ENCODE results near the gene FRAT1.
"Not testable (repeated sequence)": the region's sequence is repeated elsewhere in the genome, so short reads cannot be mapped to it uniquely, and the experiment has no call there.

Gene FRAT1, protein sequence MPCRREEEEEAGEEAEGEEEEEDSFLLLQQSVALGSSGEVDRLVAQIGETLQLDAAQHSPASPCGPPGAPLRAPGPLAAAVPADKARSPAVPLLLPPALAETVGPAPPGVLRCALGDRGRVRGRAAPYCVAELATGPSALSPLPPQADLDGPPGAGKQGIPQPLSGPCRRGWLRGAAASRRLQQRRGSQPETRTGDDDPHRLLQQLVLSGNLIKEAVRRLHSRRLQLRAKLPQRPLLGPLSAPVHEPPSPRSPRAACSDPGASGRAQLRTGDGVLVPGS

DNA sequence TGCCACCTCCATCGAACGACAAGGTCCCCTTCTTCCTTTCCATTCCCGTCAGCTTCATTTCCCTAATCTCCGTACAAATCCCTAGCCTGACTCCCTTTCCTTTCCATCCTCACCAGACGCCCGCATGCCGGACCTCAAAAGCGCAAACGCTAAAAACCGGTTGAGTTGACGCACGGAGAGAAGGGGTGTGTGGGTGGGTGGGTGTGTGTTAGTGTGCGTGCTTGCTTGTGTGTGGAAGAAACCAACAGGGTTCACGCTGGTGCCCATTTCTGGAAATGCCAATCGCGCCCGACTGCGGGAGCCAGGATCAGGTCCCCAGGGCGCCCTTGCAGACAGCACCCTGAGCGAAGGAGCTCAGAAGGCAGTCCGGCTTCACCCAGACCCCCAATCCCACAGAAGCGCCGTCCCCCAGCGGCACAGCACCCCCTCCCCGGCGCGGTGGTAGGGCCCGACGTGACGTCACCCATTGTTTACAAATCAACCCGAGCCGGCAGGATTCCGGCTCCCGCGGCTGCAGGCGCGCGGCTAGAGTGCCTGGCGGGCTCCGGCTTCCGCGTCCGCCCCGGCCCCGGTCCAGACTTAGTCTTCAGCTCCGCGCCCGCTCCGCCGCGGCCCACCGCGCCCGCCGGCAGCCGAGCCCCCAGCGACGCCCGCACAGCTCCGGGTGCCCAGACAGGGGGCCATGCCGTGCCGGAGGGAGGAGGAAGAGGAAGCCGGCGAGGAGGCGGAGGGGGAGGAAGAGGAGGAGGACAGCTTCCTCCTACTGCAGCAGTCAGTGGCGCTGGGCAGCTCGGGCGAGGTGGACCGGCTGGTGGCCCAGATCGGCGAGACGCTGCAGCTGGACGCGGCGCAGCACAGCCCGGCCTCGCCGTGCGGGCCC lies at the start of gene FRAT1:
Gene FRAT1 (plus strand): TSS at position 500 of the 880 bp plus-strand sequence. CDS start 183 bp downstream, at position 683.
- peak; percentile 94 for DNase-seq

DNA sequence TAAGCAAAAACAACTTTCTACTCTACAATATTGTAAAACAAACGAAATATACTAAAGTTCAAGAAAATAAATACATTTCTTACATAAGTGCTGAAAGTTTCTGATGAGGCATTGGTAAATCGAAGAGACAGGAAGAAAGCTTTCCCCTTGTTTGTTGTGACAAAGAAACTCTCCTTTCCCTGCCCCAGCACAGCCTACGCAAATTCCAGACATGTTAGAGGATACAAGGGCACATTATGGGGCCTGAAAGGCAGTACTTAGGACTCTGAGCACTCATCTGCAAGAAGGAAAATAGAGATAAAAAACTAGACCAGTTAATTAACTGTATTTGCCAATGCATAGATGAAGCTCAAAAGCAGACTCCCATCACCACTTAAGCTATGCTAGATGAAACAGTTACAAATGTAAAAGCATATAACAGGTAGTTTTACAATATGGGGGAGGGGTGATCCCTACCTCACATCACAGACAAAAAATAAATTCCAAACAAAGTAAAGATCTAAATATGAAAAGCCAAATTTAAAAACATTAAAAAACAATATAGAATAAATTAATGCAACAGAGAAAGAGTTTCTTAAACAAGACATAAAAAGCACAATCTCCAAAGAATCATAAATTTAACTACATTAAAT lies 48.4 kb upstream of the FRAT1 start:
- no peak for DNase-seq

DNA sequence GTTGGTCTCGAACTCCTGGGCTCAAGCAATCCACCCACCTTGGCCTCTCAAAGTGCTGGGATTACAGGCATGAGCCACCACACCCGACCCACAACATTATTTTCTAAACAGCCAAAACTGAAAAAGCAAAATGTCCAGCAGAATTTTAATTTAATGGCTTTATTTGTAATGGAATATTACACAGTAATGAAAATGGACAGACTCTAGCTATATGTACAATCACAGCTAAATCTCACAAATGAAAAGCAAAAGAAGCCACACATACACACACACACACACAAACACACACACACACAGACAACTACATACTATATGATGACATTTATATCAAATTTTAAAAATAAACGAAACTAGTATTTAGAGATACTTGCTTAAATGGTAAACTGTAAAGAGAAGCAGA lies 45.4 kb upstream of the FRAT1 start:
- no peak for DNase-seq

DNA sequence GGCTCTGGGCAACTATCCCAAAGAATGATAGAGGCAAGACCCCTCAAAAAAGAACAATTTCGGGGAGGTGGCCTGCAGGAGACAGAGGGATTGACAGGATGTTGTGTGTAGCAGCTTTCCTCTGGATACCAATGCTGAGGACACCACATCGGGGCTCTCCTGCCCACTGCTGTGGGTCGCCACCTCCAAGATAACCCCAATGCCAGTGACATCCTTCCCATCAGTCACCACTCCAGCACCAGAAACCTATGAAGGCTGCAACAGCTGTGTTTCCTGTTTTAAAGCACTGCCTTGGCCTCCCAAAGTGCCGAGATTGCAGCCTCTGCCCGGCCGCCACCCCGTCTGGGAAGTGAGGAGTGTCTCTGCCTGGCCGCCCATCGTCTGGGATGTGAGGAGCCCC lies 44.2 kb upstream of the FRAT1 start:
- no peak for DNase-seq

DNA sequence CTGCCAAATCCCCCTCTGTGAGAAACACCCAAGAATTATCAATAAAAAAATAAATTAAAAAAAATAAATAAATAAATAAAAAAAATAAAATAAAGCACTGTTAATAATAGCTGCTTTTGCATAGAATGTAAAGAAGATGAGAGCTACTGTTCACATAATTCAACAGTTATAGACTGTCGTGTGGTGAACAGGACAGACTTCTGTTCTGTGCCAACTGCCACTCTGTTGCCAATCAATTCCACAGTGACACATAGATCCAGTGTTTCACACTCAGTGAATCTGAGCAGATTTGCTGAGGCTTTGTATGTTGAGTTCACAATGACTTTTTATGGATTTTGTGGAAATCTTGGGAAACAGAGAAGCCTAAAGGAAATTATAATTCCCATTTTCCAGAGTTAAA lies 41.5 kb upstream of the FRAT1 start:
- DNase-seq: no peak

DNA sequence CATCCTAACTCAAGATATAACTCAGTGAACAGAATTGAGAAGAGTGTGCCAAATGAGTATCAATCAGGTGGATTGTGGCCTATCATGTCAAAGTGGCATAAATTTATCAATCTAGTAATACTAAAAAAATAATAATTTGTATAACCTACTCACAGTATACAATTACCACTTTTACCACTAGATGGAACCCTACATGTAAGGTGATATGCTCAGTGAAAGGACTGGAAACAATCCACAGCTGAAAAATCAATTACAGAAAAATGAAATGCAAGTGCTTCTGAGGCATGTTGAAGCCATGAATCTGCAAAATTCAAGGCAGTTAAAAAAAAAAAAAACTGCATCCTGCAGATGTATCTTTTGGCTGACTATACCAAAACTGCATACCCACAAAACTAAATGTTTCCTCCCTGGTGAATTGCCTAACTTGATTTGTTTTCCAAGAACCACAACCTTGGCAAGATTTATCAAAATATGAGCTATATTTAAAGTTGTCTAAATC lies 40.5 kb upstream of the FRAT1 start:
- DNase-seq: no peak

DNA sequence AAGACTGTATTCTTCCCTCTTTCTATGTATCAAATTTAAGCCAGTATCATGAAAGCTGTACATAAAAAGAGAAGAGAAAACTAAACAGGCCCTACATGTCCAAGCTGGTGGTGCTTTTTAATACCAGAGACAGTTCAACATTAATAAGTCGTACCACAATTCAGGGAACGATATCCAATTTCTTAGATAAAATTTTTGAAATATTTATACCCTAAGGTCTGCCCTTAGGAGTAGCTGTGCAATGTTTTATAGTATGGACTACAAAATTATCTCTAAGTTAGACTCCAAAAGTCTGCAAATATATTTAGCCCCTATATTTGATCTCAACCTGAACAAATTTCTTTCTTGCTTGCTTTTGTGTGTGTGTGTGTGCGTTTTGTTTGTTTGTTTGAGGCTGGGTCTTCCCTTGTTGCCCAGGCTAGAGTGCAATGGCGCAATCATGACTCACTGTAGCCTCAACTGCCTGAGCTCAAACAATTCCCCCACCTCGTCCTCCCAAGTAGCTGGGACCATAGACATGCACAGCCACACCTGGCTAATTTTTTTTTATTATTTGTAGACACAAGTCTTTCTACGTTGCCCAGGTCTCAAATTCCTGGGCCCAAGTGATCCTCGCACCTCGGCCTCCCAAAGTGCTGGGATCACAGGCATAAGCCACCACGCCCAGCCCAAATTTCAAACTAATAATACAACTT lies 39.8 kb upstream of the FRAT1 start:
- no peak for DNase-seq

DNA sequence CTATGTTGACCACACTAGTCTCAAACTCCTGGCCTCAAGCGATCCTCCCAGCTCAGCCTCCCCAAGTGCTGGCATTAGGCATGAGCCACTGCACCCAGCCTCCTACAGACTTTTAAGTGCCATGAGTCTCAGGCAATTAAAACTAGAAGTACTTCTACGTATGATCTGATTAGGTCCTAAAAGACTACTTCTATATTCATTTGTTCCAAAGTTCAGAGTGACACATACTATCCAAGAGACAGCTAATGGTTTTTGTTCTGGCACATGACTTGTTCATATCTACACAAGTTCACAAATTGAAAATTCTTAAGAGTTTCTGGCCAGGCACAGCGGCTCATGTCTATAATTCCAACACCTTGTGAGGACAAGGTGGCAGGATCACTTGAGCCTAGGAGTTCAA lies 38.3 kb upstream of the FRAT1 start:
- DNase-seq: no peak

DNA sequence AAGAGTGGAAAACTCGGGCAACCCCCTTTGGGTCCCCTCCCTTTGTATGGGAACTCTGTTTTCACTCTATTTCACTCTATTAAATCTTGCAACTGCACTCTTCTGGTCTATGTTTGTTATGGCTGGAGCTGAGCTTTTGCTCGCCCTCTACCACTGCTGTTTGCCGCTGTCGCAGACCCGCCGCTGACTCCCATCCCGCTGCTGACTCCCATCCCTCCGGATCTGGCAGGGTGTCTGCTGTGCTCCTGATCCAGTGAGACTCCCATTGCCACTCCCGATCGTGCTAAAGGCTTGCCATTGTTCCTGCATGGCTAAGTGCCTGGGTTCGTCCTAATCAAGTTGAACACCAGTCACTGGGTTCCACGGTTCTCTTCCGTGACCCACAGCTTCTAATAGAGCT lies 29.0 kb upstream of the FRAT1 start:
- not testable (repeated sequence) for DNase-seq

DNA sequence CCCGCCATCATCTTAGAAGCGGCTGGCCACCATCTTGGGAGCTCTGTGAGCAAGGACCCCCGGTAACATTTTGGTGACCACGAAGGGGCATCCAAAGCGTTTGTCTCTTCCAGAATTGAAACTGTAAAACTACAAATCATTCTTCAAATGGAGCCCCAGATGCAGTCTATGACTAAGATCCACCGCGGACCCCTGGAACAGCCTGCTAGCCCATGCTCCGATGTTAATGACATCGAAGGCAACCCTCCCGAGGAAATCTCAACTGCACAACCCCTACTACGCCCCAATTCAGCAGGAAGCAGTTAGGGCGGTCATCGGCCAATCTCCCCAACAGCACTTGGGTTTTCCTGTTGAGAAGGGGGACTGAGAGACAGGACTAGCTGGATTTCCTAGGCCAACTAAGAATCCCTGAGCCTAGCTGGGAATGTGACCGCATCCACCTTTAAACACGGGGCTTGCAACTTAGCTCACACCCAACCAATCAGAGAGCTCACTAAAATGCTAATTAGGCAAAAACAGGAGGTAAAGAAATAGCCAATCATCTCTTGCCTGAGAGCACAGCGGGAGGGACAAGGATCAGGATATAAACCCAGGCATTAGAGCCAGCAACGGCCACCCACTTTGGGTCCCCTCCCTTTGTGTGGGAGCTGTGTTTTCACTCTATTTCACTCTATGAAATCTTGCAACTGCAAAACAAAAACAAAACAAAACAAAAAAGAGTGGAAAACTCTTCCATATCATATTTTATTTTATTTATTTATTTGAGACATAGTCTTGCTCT lies 28.3 kb upstream of the FRAT1 start:
- DNase-seq: not testable (repeated sequence)

DNA sequence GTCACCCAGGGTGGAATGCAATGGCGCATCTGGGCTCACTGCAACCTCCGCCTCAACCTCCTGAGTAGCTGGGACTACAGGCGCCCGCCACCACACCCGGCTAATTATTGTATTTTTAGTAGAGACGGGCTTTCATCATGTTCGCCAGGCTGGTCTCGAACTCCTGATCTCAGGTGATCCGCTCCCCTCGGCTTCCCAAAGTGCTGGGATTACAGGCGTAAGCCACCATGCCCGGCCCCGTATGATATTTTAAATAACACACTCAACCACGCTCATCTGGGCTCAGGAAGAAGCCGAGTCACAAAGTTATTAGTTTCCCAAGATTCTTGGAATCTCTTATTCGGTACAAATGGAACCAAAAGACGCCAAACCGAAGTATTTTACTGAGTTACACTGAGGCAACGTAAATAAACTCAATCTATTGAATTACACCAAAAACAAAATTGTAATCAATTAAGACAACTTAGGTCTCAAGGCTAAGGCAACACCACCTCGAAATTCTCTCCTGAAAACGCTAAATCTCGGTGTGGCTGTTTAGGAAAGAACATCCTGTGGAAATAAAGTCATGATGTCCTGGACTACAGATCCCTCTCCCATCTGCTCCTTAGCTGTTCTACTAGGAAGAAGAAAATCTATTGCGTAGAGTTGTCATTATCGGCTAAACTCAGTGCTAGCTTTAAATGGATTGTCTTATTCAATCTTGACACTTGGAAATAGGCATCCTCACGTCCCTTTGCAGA lies 27.5 kb upstream of the FRAT1 start:
- DNase-seq: no peak

DNA sequence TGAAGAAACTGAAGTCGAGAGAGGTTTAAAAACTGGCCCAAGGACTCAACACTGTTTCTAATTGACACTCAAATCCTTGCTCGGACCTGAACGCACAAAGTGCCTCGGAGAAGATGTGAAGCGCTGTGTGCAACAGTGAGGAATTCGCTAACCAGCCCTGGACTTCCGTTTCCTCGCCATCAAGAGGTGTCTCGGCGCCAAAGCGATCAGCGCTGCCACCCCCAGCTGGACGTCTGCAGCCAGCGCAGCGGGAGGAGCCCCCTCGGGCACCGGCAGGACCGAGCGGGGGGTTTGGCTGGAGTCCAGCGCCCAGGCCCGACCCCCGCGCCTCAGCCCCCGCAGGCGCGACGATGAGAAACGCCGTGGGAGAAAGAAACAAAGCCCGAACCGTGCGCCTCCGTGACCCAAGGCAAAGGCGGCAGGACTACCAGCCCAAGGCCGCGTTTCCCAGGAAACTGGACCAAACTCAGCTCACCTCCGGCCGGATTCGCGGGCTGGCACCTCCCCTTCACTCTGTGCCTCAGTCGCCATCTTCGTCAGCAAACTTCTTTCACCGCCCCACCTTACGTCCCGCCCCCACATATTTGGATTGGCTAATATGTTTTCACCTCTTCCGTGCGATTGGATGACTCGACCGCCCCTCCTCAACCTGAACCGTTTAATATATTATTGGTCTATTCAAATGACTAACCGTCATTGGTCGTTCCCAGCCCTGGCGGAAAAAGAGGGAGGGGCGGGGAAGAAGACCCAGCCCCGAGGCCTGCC lies 26.8 kb upstream of the FRAT1 start, which contains the start of gene ARHGAP19:
Gene ARHGAP19 (minus strand): TSS at position 541 of the 765 bp plus-strand sequence. CDS start 10 bp downstream, at position 531.
- DNase-seq: peak; percentile 98

DNA sequence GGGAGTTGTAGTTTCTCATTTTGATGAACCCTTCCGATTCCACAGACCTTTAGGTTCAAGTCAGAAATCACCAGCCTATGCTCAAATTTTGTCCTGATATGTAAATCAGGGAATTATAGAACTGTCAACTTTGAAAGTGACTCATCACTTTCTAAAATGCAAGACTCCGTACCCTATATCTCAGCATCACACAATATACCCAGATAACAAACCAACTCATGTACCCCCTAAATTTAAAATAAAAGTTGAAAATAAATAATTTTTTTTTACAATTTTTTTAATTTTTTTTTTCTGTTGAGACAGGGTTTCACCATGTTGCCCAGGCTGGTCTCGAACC lies 26.2 kb upstream of the FRAT1 start:
- no peak for DNase-seq

DNA sequence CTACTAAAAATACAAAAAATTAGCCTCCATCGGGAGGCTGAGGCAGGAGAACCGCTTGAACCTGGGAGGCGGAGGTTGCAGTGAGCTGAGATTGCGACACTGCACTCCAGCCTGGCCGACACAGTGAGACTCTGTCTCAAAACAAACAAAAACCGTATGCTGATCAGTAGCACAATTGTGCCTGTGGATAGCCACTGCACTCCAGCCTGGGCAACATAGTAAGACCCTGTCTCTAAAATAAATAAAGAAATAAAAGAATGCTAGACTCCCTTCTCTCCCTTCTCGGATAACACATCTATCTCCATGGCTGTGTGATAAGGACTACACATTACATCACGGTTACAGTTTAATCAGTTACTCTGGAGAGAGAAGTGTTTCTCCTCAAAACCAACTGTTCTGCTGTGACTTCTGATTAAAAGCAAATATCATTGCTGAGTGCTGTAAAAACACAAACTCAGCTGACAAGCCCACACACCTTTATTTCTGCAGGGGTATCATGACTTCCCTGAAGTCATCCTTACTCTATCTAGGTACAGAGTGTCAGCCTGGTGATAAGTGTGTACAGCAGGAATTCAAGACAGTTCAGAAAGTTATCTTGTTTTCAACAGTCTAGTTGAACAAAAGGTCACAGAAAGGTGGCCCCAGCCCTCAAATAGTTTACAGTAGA lies 21.4 kb upstream of the FRAT1 start:
- no peak for DNase-seq

DNA sequence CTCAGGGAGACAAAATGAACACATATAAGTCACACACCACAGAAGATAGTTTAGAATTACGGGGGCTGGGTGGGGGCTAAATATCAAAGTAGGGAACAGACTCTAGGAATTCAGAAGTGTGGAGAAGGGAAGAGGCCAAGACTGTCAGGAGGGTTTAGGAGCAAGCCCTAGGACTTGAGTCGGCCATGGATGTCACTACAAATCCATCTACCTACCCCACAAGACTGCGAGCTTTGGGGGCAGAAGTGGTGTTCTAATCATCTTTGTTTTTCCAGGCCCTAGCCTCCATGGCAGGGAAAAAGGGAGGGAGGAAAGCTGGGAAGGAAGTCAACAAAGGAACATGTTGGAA lies 20.9 kb upstream of the FRAT1 start:
- no peak for DNase-seq

DNA sequence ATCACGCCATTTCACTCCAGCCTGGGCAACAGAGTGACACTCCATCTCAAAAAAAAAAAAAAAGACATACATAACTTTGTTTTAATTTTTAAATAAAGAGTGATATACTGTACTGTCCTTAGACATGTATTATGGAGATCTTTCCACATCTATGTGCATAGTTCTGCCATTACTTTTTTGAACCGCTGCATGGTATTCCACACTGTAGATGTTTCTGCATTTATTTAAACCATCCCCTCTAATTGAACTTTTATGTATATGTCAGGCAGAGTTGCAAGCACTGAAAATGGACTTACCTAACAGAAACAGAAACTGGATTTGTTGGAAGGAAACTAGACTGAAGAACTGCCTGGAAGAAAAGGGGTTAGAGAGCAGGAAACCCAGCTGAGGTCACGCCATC lies 18.1 kb upstream of the FRAT1 start:
- no peak for DNase-seq

DNA sequence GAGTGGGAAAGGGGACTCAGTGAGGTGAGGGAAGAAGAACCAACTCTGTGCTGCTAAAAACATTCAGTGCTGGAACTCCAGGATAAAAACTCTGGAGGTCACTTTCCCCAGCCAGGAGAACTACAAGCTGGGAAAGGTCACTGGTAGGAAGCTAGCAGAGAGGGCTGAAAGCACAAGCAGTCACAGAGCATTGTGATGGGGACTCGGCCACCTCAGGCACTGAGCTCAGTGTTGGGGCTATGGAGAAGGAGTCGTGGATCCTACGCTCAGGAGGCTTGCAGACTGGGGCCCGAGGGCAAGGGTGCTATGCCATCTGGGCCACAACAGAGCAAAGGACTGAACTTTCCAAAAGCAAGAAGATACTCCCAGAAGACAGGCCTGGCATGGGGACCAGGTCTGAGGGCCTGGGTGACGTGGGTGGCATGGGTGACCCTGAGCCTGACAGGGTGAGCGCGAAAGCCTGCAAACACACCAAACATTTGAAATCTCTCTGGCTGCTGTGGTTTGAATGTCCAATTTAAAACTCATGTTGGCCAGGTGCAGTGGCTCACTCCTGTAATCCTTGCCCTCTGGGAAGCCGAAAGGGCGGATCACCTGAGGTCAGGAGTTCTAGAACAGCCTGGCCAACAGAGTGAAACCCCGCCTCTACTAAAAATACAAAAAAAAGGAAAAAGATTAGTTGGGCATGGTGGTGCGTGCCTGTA lies 16.8 kb upstream of the FRAT1 start:
- DNase-seq: no peak

DNA sequence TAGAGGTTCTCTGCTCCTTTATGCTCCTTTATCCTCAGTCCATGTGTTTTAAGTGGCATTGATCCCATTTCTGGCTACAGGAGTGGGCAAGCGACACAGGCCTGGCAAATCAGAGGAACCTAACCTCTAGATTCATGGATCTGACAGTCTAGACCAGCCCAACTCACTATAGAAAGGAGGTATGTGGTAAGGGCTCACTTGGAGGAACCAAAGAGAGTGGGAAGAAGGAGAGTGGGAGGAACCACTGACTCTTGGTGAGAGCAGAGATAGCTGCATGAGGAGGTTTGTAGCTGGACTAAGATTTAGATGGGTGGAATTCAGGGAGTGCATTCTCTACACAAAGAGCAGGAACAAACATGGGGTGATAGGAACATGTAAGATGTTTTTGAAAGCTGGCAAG lies 11.6 kb upstream of the FRAT1 start:
- no peak for DNase-seq

All from left hindlimb (tissue), 1 donor.